Natural killer cell (primary cell): ENCODE data around the gene SEC14L1. TPM values are rescaled to one million over a fixed set of nuclear protein-coding genes. Genes with fewer than 3 reads are reported as not detected.

Experiments used
- ATAC-seq, 3 donors: fragments of 150-1000 bp in 2 of 3; fragments of 200-7000 bp in 1 of 3; cut with Tn5 transposase; 1 replicate in 1 of 3; 2 replicates in 2 of 3; pipeline ENCODE4 v1.10.0; 2021; ENCODE audit warnings: mild to moderate bottlenecking in 2 of 3, moderate library complexity in 2 of 3
- DNase-seq, 2 donors: peaks; one replicate each; pipeline versions ENCODE4 v3.0.0 to v3.0.0-alpha.2; 2013 to 2021; ENCODE audit warnings: mixed read lengths in 1 of 2
- H3K27ac ChIP-seq: one replicate; pipeline ENCODE4 v1.5.1; 2013; ENCODE audit warnings: mild to moderate bottlenecking, low read length
- H3K27me3 ChIP-seq: one replicate; pipeline ENCODE4 v1.6.1; 2013; ENCODE audit warnings: low read length; ENCODE audit not compliant: control insufficient read depth, insufficient read depth
- H3K36me3 ChIP-seq: one replicate; pipeline ENCODE4 v1.6.1; 2013; ENCODE audit warnings: low read length; ENCODE audit not compliant: control insufficient read depth, insufficient read depth
- H3K4me1 ChIP-seq: one replicate; pipeline ENCODE4 v1.6.1; 2013; ENCODE audit warnings: low read length; ENCODE audit not compliant: control insufficient read depth, insufficient read depth
- H3K4me3 ChIP-seq: one replicate; pipeline ENCODE4 v1.5.1; 2013; ENCODE audit warnings: low read length
- H3K9me3 ChIP-seq: one replicate; pipeline ENCODE4 v1.6.1; 2013; ENCODE audit warnings: low read length; ENCODE audit not compliant: control insufficient read depth, insufficient read depth
- H3K27ac Mint-ChIP-seq, 2 donors: one replicate each; pipeline ENCODE4 v1.8.0; 2022; ENCODE audit warnings: mild to moderate bottlenecking in 2 of 2, mixed read lengths in 2 of 2, moderate library complexity in 1 of 2
- H3K27me3 Mint-ChIP-seq, 2 donors: one replicate each; pipeline ENCODE4 v1.8.0; 2022; ENCODE audit warnings: low read depth in 2 of 2, mixed read lengths in 2 of 2
- H3K36me3 Mint-ChIP-seq: one replicate; pipeline ENCODE4 v1.8.0; 2022; ENCODE audit warnings: mixed read lengths
- H3K4me1 Mint-ChIP-seq, 2 donors: one replicate each; pipeline ENCODE4 v1.8.0; 2022; ENCODE audit warnings: mixed read lengths in 2 of 2
- H3K4me3 Mint-ChIP-seq: one replicate; pipeline ENCODE4 v1.8.0; 2022; ENCODE audit warnings: mild to moderate bottlenecking, moderate library complexity, mixed read lengths
- H3K9me3 Mint-ChIP-seq, 2 donors: one replicate each; pipeline ENCODE4 v1.8.0; 2022; ENCODE audit warnings: mixed read lengths in 2 of 2
- CTCF ChIP-seq: fragments of 200-600 bp; IDR thresholded peaks from one replicate; pipeline ENCODE4 v1.8.0; 2022; ENCODE audit warnings: antibody characterized with exemption
- WGBS: methylation state at CpG from one replicate; pipeline ENCODE4 v1.1.7; 2013; ENCODE audit warnings: missing lambda C conversion rate; ENCODE audit not compliant: insufficient coverage; 5-methylcytosine and 5-hydroxymethylcytosine counted together
- intact Hi-C: fragments of 100-400 bp; cut with micrococcal nuclease; formaldehyde crosslinking; loops from one replicate; pipeline ENCODE4 v1.14.2; 2022
- total RNA-seq, 4 donors: library from RNA; stranded (reverse); fragments of 120-200 nt in 1 of 4; gene quantifications; one replicate each; pipeline versions ENCODE4 v1.2.3 to v1.2.4, GENCODE V29; 2013 to 2022

The SEC14L1 gene
- total RNA-seq, 3 donors from 2014 or later (not counting 1 experiment from before 2014, with no cell fraction given), result 129 to 160 (median 129) TPM

- no peak overlapping the region for H3K27ac Mint-ChIP-seq
- ATAC-seq, result no peak
Measured at GRCh38 chr17:77119668-77120301, 21.0 kb upstream of the SEC14L1 start.

DNA sequence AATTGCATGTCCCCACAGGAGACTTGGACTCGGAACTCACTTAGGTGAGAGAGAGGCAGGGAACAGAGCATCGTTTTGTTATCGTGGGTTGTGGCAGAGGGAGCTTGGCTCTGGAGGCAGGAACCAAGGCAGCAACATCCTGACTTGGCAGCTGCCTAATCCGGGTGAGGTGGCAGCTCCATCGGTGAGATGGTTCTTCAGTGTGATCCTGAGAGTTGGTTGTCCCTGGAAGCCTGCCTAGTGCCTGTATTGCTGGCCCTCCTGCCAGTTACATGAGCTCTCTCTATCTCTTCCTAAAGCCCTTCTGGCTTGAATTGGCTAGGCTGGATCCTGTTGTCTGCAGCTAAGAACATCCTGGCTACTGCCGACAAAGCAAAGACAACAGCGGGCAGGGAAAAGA lies 19.9 kb upstream of the SEC14L1 start:
- WGBS, result 94% methylated on average over 7 of the region's 7 CpGs
- Histone ChIP-seq H3K36me3 (no peaks in the 10 kb centered on the region), H3K4me1 (no peaks in the 10 kb centered on the region), H3K27me3 (no peaks in the 10 kb centered on the region), H3K27ac (no peak overlapping the region), H3K9me3 (no peaks in the 10 kb centered on the region), H3K4me3 (no peak overlapping the region)
- DNase-seq, result no peak
- no peak for ATAC-seq
- Mint-ChIP-seq H3K4me3 (no peak overlapping the region), H3K4me1 (no peaks in the 10 kb centered on the region), H3K27me3 (no peaks in the 10 kb centered on the region), H3K9me3 (no peaks in the 10 kb centered on the region), H3K27ac (no peak overlapping the region), H3K36me3 (no peaks in the 10 kb centered on the region)
- intact Hi-C loops, result no loop called here
- no peak for TF ChIP-seq CTCF

More at GRCh38 chr17:77119668-77120301, 21.0 kb upstream of the SEC14L1 start:
- Mint-ChIP-seq H3K36me3 (no peaks in the 10 kb centered on the region), H3K9me3 (no peaks in the 10 kb centered on the region), H3K4me1 (no peaks in the 10 kb centered on the region), H3K4me3 (no peak overlapping the region), H3K27me3 (no peaks in the 10 kb centered on the region)
- no peak for DNase-seq
- no peaks in the 10 kb centered on the region for H3K27me3 ChIP-seq
- intact Hi-C loops, result no loop called here
- no peaks in the 10 kb centered on the region for H3K9me3 ChIP-seq
- H3K27ac ChIP-seq, result no peak overlapping the region
- no peak for TF ChIP-seq CTCF
- H3K4me3 ChIP-seq, result no peak overlapping the region
- no peaks in the 10 kb centered on the region for H3K36me3 ChIP-seq
- 96% methylated on average over 9 of the region's 10 CpGs for WGBS
- no peaks in the 10 kb centered on the region for H3K4me1 ChIP-seq

GRCh38 chr17:77124192-77124889 lies 16.4 kb upstream of the SEC14L1 start:
- Mint-ChIP-seq H3K27me3 (no peaks in the 10 kb centered on the region), H3K4me1 (peaks cover 7 to 19% of the 10 kb centered on the region in 2 donors), H3K4me3 (no peak overlapping the region), H3K36me3 (no peaks in the 10 kb centered on the region), H3K27ac (no peak overlapping the region), H3K9me3 (no peaks in the 10 kb centered on the region)
- no peak for TF ChIP-seq CTCF
- Histone ChIP-seq H3K9me3 (no peaks in the 10 kb centered on the region), H3K4me1 (peaks cover 22% of the 10 kb centered on the region), H3K36me3 (no peaks in the 10 kb centered on the region), H3K27me3 (no peaks in the 10 kb centered on the region), H3K27ac (no peak overlapping the region), H3K4me3 (no peak overlapping the region)
- ATAC-seq (no peak), DNase-seq (no peak)
- WGBS, result 56% methylated on average over 15 of the region's 15 CpGs
- intact Hi-C loops, result no loop called here
